Endothelial cell of umbilical vein (primary cell): ENCODE data around the gene TF.

Experiments used
- CTCF ChIP-seq, 2 donors: IDR thresholded peaks; 1 replicate in 1 of 2; 2 replicates in 1 of 2; pipeline ENCODE4 v1.5.1; 2011; ENCODE audit warnings: low read length in 2 of 2, mild to moderate bottlenecking in 2 of 2, moderate library complexity in 2 of 2, control low read depth in 1 of 2, inconsistent platforms in 1 of 2, low read depth in 1 of 2; ENCODE audit not compliant: insufficient read depth in 1 of 2; ENCODE audit errors: extremely low read depth in 1 of 2
- EZH2 ChIP-seq: IDR thresholded peaks from 2 replicates; pipeline ENCODE4 v1.6.1; 2012; ENCODE audit warnings: borderline replicate concordance, low read depth, mild to moderate bottlenecking, moderate library complexity, low read length, inconsistent platforms; ENCODE audit not compliant: severe bottlenecking
- FOS ChIP-seq: IDR thresholded peaks from 2 replicates; pipeline ENCODE4 v1.6.1; 2011; ENCODE audit warnings: mild to moderate bottlenecking, low read length, moderate library complexity, borderline replicate concordance; ENCODE audit not compliant: insufficient read depth
- JUN ChIP-seq: IDR thresholded peaks from 2 replicates; pipeline ENCODE4 v1.6.1; 2011; ENCODE audit warnings: borderline replicate concordance, low read depth; ENCODE audit not compliant: insufficient read length, insufficient read depth
- MYC ChIP-seq: IDR thresholded peaks from one replicate; pipeline ENCODE4 v1.6.1; 2011; ENCODE audit warnings: mild to moderate bottlenecking, low read depth, low read length
- POLR2A ChIP-seq: IDR thresholded peaks from 2 replicates; pipeline ENCODE4 v1.6.1; 2012; ENCODE audit warnings: low read depth, mild to moderate bottlenecking, control low read depth, low read length
- POLR2AphosphoS5 ChIP-seq: IDR thresholded peaks from 2 replicates; pipeline ENCODE4 v1.6.1; 2012; ENCODE audit warnings: low read depth, mild to moderate bottlenecking, control low read depth, low read length, moderate library complexity; ENCODE audit not compliant: insufficient read depth

- TF ChIP-seq CTCF (IDR thresholded peaks at IDR 0.05; ENCODE audit: extremely low read depth in 1 of 2, insufficient read depth in 1 of 2, low read depth in 1 of 2, low read length in 2 of 2) (no peak), EZH2 (no peak), POLR2AphosphoS5 (no peak), FOS (no peak), POLR2A (no peak), MYC (no peak), JUN (no peak)
Measured at GRCh38 chr3:133742351-133743091, 3.7 kb upstream of the TF start.
